OCI-LY7 (cell line): Measurements from ENCODE around the gene GET4. TPM values are rescaled to one million over a fixed set of nuclear protein-coding genes. Genes with fewer than 3 reads are reported as not detected.

Experiments used
- BruUV-seq: library from RNA; stranded (reverse); fragments of 400-500 nt; replicated peaks from 2 replicates; lab custom pipeline; 2021; lab: Mats Ljungman, UMichigan
- CTCF ChIA-PET: fragments of 300-600 bp; sonication (Branson Sonifier 250); formaldehyde crosslinking; loops from one replicate; lab custom pipeline; 2022; ENCODE audit warnings: antibody characterized with exemption; ENCODE audit not compliant: unreplicated experiment; lab: Charles Lee
- POLR2A ChIA-PET: fragments of 300-600 bp; sonication (Branson Sonifier 250); formaldehyde crosslinking; loops from one replicate; lab custom pipeline; 2022; ENCODE audit warnings: antibody characterized with exemption; lab: Charles Lee
- DNase-seq: peaks from one replicate; pipeline ENCODE4 v3.0.0-alpha.2; 2015; ENCODE audit warnings: low spot score
- H2AFZ ChIP-seq: fragments of 200-600 bp; sonication (generic), shearing (Covaris generic); 2 replicates; pipeline ENCODE4 v1.6.1; 2014; ENCODE audit warnings: mild to moderate bottlenecking, antibody characterized with exemption, low read length, moderate library complexity
- H3K27ac ChIP-seq: fragments of 200-600 bp; sonication (generic); 2 replicates; pipeline ENCODE4 v1.5.1; 2014; ENCODE audit warnings: mixed run types, low read depth, mild to moderate bottlenecking, moderate library complexity, low read length, inconsistent platforms; ENCODE audit not compliant: poor library complexity, severe bottlenecking
- H3K36me3 ChIP-seq: fragments of 200-600 bp; sonication (generic); 2 replicates; pipeline ENCODE4 v1.6.1; 2014; ENCODE audit warnings: mild to moderate bottlenecking, antibody characterized with exemption, low read length, moderate library complexity, mixed read lengths; ENCODE audit not compliant: insufficient read depth
- H3K4me1 ChIP-seq: fragments of 200-600 bp; sonication (generic); 2 replicates; pipeline ENCODE4 v1.5.1; 2014; ENCODE audit warnings: mild to moderate bottlenecking, low read length; ENCODE audit not compliant: insufficient read depth, poor library complexity, severe bottlenecking
- H3K4me2 ChIP-seq: fragments of 200-600 bp; sonication (generic); 2 replicates; pipeline ENCODE4 v1.6.1; 2014; ENCODE audit warnings: mild to moderate bottlenecking, low read length
- H3K4me3 ChIP-seq: fragments of 200-600 bp; sonication (generic); 2 replicates; pipeline ENCODE4 v1.5.1; 2014; ENCODE audit warnings: mild to moderate bottlenecking, low read depth, low read length; ENCODE audit not compliant: poor library complexity, severe bottlenecking
- H3K79me2 ChIP-seq: fragments of 200-600 bp; sonication (generic); 2 replicates; pipeline ENCODE4 v1.6.1; 2016; ENCODE audit warnings: low read depth, mild to moderate bottlenecking, low read length, moderate library complexity, mixed read lengths; ENCODE audit not compliant: insufficient read depth
- H3K9me2 ChIP-seq: fragments of 200-600 bp; sonication (generic); 2 replicates; pipeline ENCODE4 v1.6.1; 2016; ENCODE audit warnings: mild to moderate bottlenecking, low read length, mixed read lengths; ENCODE audit not compliant: insufficient read depth
- H3K9me3 ChIP-seq: fragments of 200-600 bp; sonication (generic); 2 replicates; pipeline ENCODE4 v1.6.1; 2014; ENCODE audit warnings: mild to moderate bottlenecking, mixed run types, low read length, mixed read lengths
- H4K20me1 ChIP-seq: fragments of 200-600 bp; sonication (generic); 2 replicates; pipeline ENCODE4 v1.6.1; 2014; ENCODE audit warnings: mild to moderate bottlenecking, antibody characterized with exemption, low read length, moderate library complexity, mixed read lengths; ENCODE audit not compliant: insufficient read depth
- EZH2phosphoT487 ChIP-seq: fragments of 200-600 bp; sonication (generic); IDR thresholded peaks from 2 replicates; pipeline ENCODE4 v1.6.1; 2018; ENCODE audit warnings: low read depth, borderline replicate concordance, mild to moderate bottlenecking, mixed run types, antibody characterized with exemption, low read length, moderate library complexity, mixed read lengths
- intact Hi-C: fragments of 100-400 bp; cut with micrococcal nuclease; formaldehyde crosslinking; loops from one replicate; pipeline ENCODE4 v1.10.0; 2022; ENCODE audit not compliant: unreplicated experiment
- total RNA-seq, 2 experiments: library from RNA; depleted of rRNA in 1 of 2; stranded (reverse); fragments of >200 nt in 1 of 2; shearing (Covaris generic) in 1 of 2; gene quantifications; 2 replicates each; pipeline ENCODE4 v1.2.3, GENCODE V29; 2014 to 2022
- TF ChIP-seq, protein P1 (sequence below): fragments of 200-600 bp; sonication (generic); conservative IDR thresholded peaks from 2 replicates; pipeline ENCODE4 v1.5.1; 2014; ENCODE audit warnings: mild to moderate bottlenecking, antibody characterized with exemption, low read length, moderate library complexity, mixed read lengths

GET4 gene
- total RNA-seq, 2 experiments from 2014 or later: 46.3 to 54.5 TPM

GRCh38 chr7:867001-867405, 9.4 kb upstream of the GET4 start:
- H3K4me2 ChIP-seq: no peak overlapping the region
- CTCF ChIA-PET: no interaction called here

DNA sequence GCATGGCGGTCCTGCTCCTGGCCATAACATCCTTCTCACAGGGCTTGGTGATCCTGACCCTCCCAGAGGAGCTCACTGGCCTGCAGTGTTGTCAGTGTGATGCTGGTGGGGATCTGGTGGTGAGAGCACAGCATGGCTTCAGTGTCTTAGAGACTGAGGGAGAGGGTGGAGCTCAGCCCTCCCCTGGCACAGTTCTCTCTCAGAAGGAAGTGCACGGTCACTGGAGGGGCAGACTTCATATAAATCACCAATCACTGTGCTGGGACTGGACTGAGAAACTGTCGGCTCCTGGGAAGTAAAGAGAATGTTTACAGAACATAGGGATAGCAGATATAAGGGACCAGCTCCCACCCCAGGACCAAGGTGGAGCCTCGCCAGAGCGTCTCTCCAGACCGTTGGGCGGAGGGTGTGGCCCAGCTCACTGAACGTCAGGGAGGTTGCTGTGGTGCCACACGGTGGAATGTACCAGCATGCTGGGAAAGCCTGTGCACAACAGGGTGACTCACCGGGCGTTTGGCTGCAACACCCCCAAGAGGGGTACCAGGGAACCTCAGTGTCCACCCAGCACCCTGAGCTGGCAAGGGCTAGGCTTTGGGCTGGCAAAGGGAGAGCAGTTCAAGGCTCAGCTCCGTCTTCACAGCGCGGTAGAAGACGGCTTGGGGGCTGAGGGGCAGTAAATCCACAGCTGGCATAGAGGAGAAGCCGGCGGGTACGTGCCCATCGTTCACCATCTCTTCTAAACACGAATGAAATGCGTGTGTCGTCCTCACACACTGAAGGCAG, 8.8 kb upstream of the GET4 start:
- no peak for TF ChIP-seq EZH2phosphoT487
- TF ChIP-seq, protein P1, sequence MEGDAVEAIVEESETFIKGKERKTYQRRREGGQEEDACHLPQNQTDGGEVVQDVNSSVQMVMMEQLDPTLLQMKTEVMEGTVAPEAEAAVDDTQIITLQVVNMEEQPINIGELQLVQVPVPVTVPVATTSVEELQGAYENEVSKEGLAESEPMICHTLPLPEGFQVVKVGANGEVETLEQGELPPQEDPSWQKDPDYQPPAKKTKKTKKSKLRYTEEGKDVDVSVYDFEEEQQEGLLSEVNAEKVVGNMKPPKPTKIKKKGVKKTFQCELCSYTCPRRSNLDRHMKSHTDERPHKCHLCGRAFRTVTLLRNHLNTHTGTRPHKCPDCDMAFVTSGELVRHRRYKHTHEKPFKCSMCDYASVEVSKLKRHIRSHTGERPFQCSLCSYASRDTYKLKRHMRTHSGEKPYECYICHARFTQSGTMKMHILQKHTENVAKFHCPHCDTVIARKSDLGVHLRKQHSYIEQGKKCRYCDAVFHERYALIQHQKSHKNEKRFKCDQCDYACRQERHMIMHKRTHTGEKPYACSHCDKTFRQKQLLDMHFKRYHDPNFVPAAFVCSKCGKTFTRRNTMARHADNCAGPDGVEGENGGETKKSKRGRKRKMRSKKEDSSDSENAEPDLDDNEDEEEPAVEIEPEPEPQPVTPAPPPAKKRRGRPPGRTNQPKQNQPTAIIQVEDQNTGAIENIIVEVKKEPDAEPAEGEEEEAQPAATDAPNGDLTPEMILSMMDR: no peak
- no peaks in the 10 kb centered on the region for H4K20me1 ChIP-seq
- no peak overlapping the region for H3K4me3 ChIP-seq
- H3K36me3 ChIP-seq: peaks cover 61% of the 10 kb centered on the region
- no peaks in the 10 kb centered on the region for H3K9me3 ChIP-seq
- no peaks in the 10 kb centered on the region for H3K79me2 ChIP-seq
- ChIA-PET CTCF (no interaction called here), POLR2A (no interaction called here)
- H2AFZ ChIP-seq: no peak overlapping the region
- H3K4me2 ChIP-seq: no peak overlapping the region
- H3K4me1 ChIP-seq: no peaks in the 10 kb centered on the region
- BruUV-seq: no TSS peak
- H3K27ac ChIP-seq: no peak overlapping the region
- intact Hi-C loops: no loop called here
- DNase-seq: no peak
- H3K9me2 ChIP-seq: no peaks in the 10 kb centered on the region

More at GRCh38 chr7:867001-867405, 9.4 kb upstream of the GET4 start:
- TF ChIP-seq, protein P1: no peak
- no peak for TF ChIP-seq EZH2phosphoT487
- DNase-seq: no peak
- BruUV-seq: no TSS peak
- H3K27ac ChIP-seq: no peak overlapping the region
- H3K36me3 ChIP-seq: peaks cover 61% of the 10 kb centered on the region
- H2AFZ ChIP-seq: no peak overlapping the region
- POLR2A ChIA-PET: no interaction called here
- H3K4me1 ChIP-seq: no peaks in the 10 kb centered on the region
- no peaks in the 10 kb centered on the region for H3K9me2 ChIP-seq
- no peaks in the 10 kb centered on the region for H4K20me1 ChIP-seq
- intact Hi-C loops: no loop called here
- H3K79me2 ChIP-seq: no peaks in the 10 kb centered on the region
- no peak overlapping the region for H3K4me3 ChIP-seq
- no peaks in the 10 kb centered on the region for H3K9me3 ChIP-seq

DNA sequence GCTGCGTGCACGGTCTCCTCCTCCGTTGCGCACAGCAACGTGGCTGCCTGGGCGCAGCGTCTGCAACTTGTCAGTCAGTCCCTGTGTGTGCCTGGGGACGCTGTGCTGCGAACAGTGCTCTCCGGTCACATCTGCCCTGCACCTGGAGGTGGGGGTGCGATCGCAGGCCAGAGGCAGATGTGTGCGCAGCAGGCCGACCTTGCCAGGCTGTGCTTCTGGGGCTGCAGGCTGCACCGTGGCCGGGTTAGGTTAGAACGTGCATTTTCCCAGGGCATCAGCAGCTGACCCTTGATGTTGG, 8.2 kb upstream of the GET4 start:
- Histone ChIP-seq H3K9me3 (no peaks in the 10 kb centered on the region), H3K4me2 (no peak overlapping the region), H3K4me3 (no peak overlapping the region), H3K36me3 (peaks cover 65% of the 10 kb centered on the region), H2AFZ (no peak overlapping the region), H4K20me1 (no peaks in the 10 kb centered on the region), H3K79me2 (no peaks in the 10 kb centered on the region), H3K4me1 (peaks cover 2% of the 10 kb centered on the region), H3K27ac (no peak overlapping the region), H3K9me2 (no peaks in the 10 kb centered on the region)
- no peak for TF ChIP-seq EZH2phosphoT487
- TF ChIP-seq, protein P1: no peak
- intact Hi-C loops: no loop called here
- DNase-seq: no peak
- no TSS peak for BruUV-seq
- ChIA-PET CTCF (no interaction called here), POLR2A (no interaction called here)
